Hindlimb muscle (tissue), 1 donor: Measurements from ENCODE around the gene SPDYA. TPM values are rescaled to one million over a fixed set of nuclear protein-coding genes. Genes with fewer than 3 reads are reported as not detected.

Experiments
- polyA plus RNA-seq: library from polyadenylated mRNA; unstranded; fragments of 120-200 nt; gene quantifications from one replicate; pipeline ENCODE4 v1.2.1, GENCODE V29; 2013; ENCODE audit not compliant: insufficient read length

Gene SPDYA
- polyA plus RNA-seq, 1 donor, result 1.5 TPM

Other genes with a start within 250 kb of the SPDYA start
- 172 TPM for gene PPP1CB, start 59.0 kb upstream of the SPDYA start, polyA plus RNA-seq
- gene TRMT61B, start 59.5 kb downstream of the SPDYA start, polyA plus RNA-seq, result 10.6 TPM
- 30.6 TPM for gene WDR43, start 83.8 kb downstream of the SPDYA start, polyA plus RNA-seq
- gene TOGARAM2, start 170.5 kb downstream of the SPDYA start, polyA plus RNA-seq, result 0.83 TPM